Lower leg skin (tissue), 4 donors: ENCODE measurements around the gene PUM2. TPM values are rescaled to one million over a fixed set of nuclear protein-coding genes. Genes with fewer than 3 reads are reported as not detected.

ENCODE experiments used
- DNase-seq, 2 donors: peaks; one replicate each; pipeline ENCODE4 v3.0.0-alpha.2; 2019; ENCODE audit warnings: low spot score in 2 of 2
- H3K4me3 ChIP-seq: fragments of 200-600 bp; sonication (generic); 2 replicates; pipeline ENCODE4 v1.5.1; 2017; ENCODE audit warnings: mild to moderate bottlenecking, low read depth; ENCODE audit not compliant: poor library complexity, severe bottlenecking
- POLR2A ChIP-seq, 2 donors: fragments of 450-650 bp; IDR thresholded peaks; one replicate each; pipeline ENCODE4 v1.6.1; 2016 to 2017; ENCODE audit warnings: antibody characterized with exemption in 2 of 2, mild to moderate bottlenecking in 1 of 2, moderate library complexity in 1 of 2
- WGBS, 2 donors: methylation state at CpG; one replicate each; pipeline ENCODE4 v1.1.5; 2018; 5-methylcytosine and 5-hydroxymethylcytosine counted together
- intact Hi-C: fragments of 100-400 bp; cut with DNase I; formaldehyde crosslinking; loops from one replicate; pipeline ENCODE4 v1.15.0; 2023; ENCODE audit warnings: low total_unique reads
- total RNA-seq, 4 donors: library from RNA; depleted of rRNA; stranded (reverse); fragments of >200 nt; gene quantifications; one replicate each; pipeline ENCODE4 v1.1.0, GENCODE V29; 2016
- TF ChIP-seq, protein P1 (sequence below), 3 donors: fragments of 450-650 bp; IDR thresholded peaks; one replicate each; pipeline ENCODE4 v1.5.1; 2016; ENCODE audit warnings: antibody characterized with exemption in 3 of 3, mild to moderate bottlenecking in 3 of 3, moderate library complexity in 2 of 3

PUM2 gene
- total RNA-seq, 4 donors from 2014 or later, result 82.5 to 88.1 (median 84.8) TPM

DNA sequence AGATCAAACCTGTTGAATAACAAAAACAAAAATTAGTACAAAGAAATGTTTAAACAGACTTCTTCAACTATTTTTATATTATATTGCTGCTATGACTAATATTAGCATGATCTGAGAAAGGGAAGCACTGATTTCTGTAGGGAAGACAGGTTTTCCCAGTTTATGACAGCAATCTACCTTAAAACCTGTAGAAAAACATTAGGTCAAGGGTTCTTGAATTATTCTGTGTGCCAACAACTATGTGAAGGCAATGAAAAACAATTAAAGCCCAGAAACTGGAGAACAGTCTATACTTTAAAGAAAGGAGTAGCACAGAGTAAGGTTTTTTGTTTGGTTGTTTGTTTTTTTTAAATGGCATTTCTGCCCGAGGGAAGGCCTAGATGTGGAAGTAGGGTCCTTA, 23.3 kb downstream of the PUM2 start:
- no peak overlapping the region for H3K4me3 ChIP-seq
- intact Hi-C loops, result no loop called here
- TF ChIP-seq POLR2A (IDR thresholded peaks at IDR 0.05), result no peak
- TF ChIP-seq, protein P1, sequence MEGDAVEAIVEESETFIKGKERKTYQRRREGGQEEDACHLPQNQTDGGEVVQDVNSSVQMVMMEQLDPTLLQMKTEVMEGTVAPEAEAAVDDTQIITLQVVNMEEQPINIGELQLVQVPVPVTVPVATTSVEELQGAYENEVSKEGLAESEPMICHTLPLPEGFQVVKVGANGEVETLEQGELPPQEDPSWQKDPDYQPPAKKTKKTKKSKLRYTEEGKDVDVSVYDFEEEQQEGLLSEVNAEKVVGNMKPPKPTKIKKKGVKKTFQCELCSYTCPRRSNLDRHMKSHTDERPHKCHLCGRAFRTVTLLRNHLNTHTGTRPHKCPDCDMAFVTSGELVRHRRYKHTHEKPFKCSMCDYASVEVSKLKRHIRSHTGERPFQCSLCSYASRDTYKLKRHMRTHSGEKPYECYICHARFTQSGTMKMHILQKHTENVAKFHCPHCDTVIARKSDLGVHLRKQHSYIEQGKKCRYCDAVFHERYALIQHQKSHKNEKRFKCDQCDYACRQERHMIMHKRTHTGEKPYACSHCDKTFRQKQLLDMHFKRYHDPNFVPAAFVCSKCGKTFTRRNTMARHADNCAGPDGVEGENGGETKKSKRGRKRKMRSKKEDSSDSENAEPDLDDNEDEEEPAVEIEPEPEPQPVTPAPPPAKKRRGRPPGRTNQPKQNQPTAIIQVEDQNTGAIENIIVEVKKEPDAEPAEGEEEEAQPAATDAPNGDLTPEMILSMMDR (IDR thresholded peaks at IDR 0.05), result no peak
- no peak for DNase-seq
- 42 to 44% methylated on average over 1 of the region's 1 CpG for WGBS, 2 donors

DNA sequence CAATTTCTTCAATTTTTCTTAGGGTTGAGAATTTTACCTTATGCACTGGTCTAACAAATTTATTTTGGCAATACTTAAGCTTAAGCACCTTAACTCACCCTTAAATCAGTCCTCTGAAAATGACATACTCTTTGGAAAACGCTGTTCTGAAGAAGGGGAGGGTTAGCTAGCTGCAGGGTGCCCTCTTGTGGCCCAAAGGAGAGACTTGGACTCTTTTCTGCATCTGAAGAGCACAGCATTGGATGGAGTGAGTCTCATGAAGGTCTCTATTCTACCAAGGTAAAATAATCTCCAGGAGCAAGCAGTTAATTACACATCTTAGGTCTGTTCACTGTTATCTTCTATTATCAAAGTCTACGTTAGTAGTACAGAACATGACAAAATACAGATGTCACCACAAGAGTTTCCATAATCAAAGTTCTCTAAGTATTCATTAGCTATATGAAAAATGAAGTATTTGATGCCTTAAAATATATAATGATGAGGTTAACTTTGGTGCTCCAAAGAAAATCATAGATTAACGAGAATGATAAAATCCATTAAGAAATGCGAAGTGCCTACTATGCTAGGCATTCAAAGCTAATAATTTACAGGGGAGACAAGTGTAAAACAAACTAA, 24.4 kb downstream of the PUM2 start:
- intact Hi-C loops, result no loop called here
- DNase-seq, result peak in 1 of 2 donors; percentile 35
- no peak for TF ChIP-seq POLR2A (IDR thresholded peaks at IDR 0.05)
- TF ChIP-seq, protein P1 (IDR thresholded peaks at IDR 0.05), result no peak
- no peak overlapping the region for H3K4me3 ChIP-seq
- 65 to 69% methylated on average over 4 of the region's 4 CpGs for WGBS, 2 donors

DNA sequence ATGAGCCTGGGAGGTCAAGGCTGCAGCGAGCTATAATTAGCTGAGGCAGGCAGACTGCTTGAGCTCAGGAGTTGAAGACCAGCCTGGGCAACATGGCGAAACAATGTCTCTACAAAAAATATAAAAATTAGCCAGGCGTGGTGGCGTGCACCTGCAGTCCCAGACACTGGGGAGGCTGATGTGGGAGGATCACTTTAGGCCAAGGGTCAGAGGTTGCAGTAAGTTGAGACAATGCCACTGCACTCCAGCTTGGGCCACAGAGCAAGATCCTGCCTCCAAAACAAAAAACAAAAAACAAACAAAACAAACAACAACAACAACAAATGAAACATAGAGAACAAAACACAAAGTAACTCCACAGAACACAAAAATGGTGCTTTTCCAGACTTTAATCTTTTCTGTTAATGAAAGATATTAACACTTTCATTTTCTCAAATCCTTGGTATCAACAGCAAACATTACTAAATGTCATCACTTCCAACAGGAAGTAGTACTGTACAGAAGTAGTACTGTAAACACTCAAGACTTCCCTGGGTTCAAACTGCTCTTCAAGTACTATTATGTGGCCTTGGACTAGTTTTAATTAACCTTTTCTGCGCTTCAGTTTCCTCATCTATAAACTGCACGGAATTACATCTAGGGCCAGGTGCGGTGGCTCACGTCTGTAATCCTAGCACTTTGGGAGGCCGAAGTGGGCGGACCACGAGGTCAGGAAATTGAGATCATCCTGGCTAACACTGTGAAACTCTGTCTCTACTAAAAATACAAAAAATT, 27.9 kb downstream of the PUM2 start:
- no peak overlapping the region for H3K4me3 ChIP-seq
- 92 to 94% methylated on average over 11 of the region's 11 CpGs for whole genome bisulfite sequencing, 2 donors
- no peak for DNase-seq

DNA sequence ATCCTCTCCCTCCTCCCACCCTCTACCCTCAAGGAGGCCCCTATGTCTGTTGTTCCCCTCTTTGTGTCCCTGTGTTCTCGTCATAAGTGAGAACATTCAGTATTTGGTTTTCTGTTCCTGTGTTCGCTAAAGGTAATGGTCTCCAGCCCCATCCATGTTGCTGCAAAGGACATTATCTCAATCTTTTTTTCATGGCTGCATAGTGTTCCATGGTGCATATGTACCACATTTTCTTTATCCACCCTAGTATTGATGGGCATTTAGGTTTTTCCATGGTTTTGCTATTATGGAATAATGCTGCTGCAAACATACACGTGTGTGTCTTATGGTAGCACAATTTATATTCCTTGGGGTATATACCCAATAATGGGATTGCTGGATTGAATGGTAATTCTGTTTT, 33.0 kb downstream of the PUM2 start:
- WGBS, 2 donors, result 98 to 100% methylated on average over 3 of the region's 3 CpGs
- DNase-seq, result no peak
- H3K4me3 ChIP-seq, result no peak overlapping the region
- intact Hi-C loops, result no loop called here
- TF ChIP-seq, protein P1 (IDR thresholded peaks at IDR 0.05), result no peak
- no peak for TF ChIP-seq POLR2A (IDR thresholded peaks at IDR 0.05)

More for the DNA sequence above, 27.9 kb downstream of the PUM2 start:
- no peak for TF ChIP-seq POLR2A (IDR thresholded peaks at IDR 0.05)
- TF ChIP-seq, protein P1 (IDR thresholded peaks at IDR 0.05), result no peak
- intact Hi-C loops, result no loop called here

DNA sequence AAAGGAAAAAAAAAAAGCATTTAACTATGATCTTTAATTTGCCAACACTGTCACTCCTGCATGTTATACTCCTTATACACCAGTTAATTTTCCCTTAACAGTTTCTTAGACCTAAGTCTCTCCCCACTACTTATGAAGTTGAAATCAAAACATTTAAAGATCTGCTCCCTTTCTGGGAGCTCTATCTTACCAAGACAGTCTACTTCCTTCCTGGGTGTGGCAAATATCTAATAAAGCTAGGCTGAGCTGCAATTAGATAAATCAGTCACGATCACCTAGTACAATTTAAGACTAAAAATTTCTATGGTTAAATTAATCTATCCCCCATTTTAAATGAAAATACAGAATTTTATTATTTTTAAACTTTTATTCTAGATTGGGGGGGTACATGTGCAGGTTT, 33.4 kb downstream of the PUM2 start:
- TF ChIP-seq, protein P1 (IDR thresholded peaks at IDR 0.05), result no peak
- TF ChIP-seq POLR2A (IDR thresholded peaks at IDR 0.05), result no peak
- DNase-seq, result no peak
- intact Hi-C loops, result no loop called here
- WGBS, 2 donors, result 57 to 73% methylated on average over 1 of the region's 1 CpG
- H3K4me3 ChIP-seq, result no peak overlapping the region
